GM12878 (cell line): ENCODE data around the gene PPIP5K2. TPM values are rescaled to one million over a fixed set of nuclear protein-coding genes. Genes with fewer than 3 reads are reported as not detected.

Experiments used
- BACH1 ChIP-seq: fragments of 450-650 bp; IDR thresholded peaks from 2 replicates; pipeline ENCODE4 v1.6.1; 2017; ENCODE audit warnings: mild to moderate bottlenecking, borderline replicate concordance
- CBFB ChIP-seq: IDR thresholded peaks from 2 replicates; pipeline ENCODE4 v1.6.1; 2016; ENCODE audit warnings: antibody characterized with exemption, low read depth
- CEBPZ ChIP-seq: fragments of 150-350 bp; IDR thresholded peaks from 2 replicates; pipeline ENCODE4 v1.6.1; 2016; ENCODE audit warnings: low read depth, low read length
- CHD4 ChIP-seq: fragments of 200-600 bp; sonication (generic); IDR thresholded peaks from 2 replicates; pipeline ENCODE4 v1.6.1; 2016; ENCODE audit warnings: mild to moderate bottlenecking
- ESRRA ChIP-seq: IDR thresholded peaks from 2 replicates; pipeline ENCODE4 v1.6.1; 2012; ENCODE audit warnings: mild to moderate bottlenecking, low read length, improper control_type of control experiment
- IKZF1 ChIP-seq: fragments of 450-650 bp; conservative IDR thresholded peaks from 2 replicates; pipeline ENCODE4 v1.6.1; 2017; ENCODE audit warnings: antibody characterized with exemption, mild to moderate bottlenecking
- JUNB ChIP-seq: IDR thresholded peaks from 2 replicates; pipeline ENCODE4 v1.6.1; 2016; ENCODE audit warnings: antibody characterized with exemption, mild to moderate bottlenecking
- KDM1A ChIP-seq: fragments of 200-600 bp; sonication (generic); IDR thresholded peaks from 2 replicates; pipeline ENCODE4 v1.6.1; 2016; ENCODE audit warnings: borderline replicate concordance
- MEF2B ChIP-seq: fragments of 450-650 bp; IDR thresholded peaks from 2 replicates; pipeline ENCODE4 v1.6.1; 2018; ENCODE audit warnings: mild to moderate bottlenecking, moderate library complexity; ENCODE audit not compliant: partially characterized antibody, poor library complexity, severe bottlenecking
- MYB ChIP-seq: fragments of 150-350 bp; IDR thresholded peaks from 2 replicates; pipeline ENCODE4 v1.6.1; 2014; ENCODE audit warnings: mild to moderate bottlenecking, low read depth, low read length, borderline replicate concordance
- TCF3 ChIP-seq: IDR thresholded peaks from 2 replicates; pipeline ENCODE4 v1.6.1; 2012; ENCODE audit warnings: low read depth, mild to moderate bottlenecking, low read length, borderline replicate concordance; ENCODE audit not compliant: insufficient read depth
- ZNF622 ChIP-seq: fragments of 450-650 bp; IDR thresholded peaks from 2 replicates; pipeline ENCODE4 v1.6.1; 2017; ENCODE audit warnings: mild to moderate bottlenecking, inconsistent platforms
- polyA plus RNA-seq, 11 experiments: library from polyadenylated mRNA; depleted of rRNA in 4 of 11; unstranded in 6 of 11; stranded (reverse) in 5 of 11; fragments of >200 nt; fragmentation: Nextera tagmentation in 4 of 11; fragmentation: Illumina TruSeq in 1 of 11; extraction: Ambion mirVana in 4 of 11; extraction: Trizol in 1 of 11; gene quantifications; 1 replicate in 1 of 11; 2 replicates in 10 of 11; pipeline versions ENCODE4 v1.2.1 to v1.2.3, GENCODE V29; 2011 to 2016; ENCODE audit warnings: inconsistent platforms in 2 of 11, missing spikeins in 2 of 11, low read depth in 1 of 11
- total RNA-seq, 4 experiments: library from RNA; depleted of rRNA in 3 of 4; stranded (reverse); fragments of >200 nt in 3 of 4; fragmentation: Illumina TruSeq in 1 of 4; extraction: Trizol in 1 of 4; gene quantifications; 2 replicates each; pipeline versions ENCODE4 v1.2.1 to v1.2.3, GENCODE V29; 2013 to 2021
- TF ChIP-seq, protein P1 (sequence below): IDR thresholded peaks from 2 replicates; pipeline ENCODE4 v1.6.1; 2012; ENCODE audit warnings: improper control_type of control experiment, low read depth, low read length; ENCODE audit not compliant: insufficient replicate concordance
- TF ChIP-seq, protein P2 (sequence below): fragments of 450-650 bp; IDR thresholded peaks from 2 replicates; pipeline ENCODE4 v1.6.1; 2017; ENCODE audit warnings: mild to moderate bottlenecking
- TF ChIP-seq, protein P3 (sequence below): fragments of 450-650 bp; IDR thresholded peaks from 2 replicates; pipeline ENCODE4 v1.6.1; 2017; ENCODE audit warnings: low read depth, mild to moderate bottlenecking, moderate library complexity
- TF ChIP-seq, protein P4 (sequence below): IDR thresholded peaks from 2 replicates; pipeline ENCODE4 v1.6.1; 2012; ENCODE audit warnings: low read depth, low read length, improper control_type of control experiment

PPIP5K2 gene
- total and polyA plus RNA-seq, 10 of the 15 experiments (the other 5 are each of a cell fraction or from before 2014, with no cell fraction given), result 27.7 to 87.3 (median 58.6) TPM

DNA sequence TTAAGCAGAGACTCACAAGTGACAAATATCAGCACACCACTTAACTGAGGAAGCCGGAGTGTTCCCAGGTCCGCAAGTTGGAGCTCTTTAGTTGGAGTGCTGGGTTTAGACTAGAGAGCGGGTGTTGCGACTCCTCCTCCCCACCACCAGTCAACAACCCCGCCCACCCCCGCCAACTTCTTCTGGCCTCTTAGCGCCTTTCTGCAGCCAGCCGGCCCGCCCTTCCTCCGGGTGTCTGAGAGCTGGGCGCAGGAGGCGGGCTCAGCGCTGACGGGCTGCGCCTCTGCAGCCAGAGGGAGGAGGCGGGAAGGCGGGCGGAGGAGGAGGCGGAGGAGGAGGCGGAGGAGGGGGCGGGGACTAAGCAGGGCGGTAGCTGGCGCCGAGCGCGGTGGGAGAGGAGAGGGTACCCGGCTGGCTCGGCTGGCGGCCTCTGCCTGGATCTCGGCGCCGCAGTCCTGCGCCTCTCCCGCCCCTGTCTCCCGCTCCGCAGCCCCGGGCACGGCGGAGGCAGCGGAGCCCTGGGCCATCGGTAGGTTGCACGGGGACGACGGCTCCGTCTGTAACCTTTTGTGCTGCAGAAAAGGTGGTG, 138.4 kb downstream of the PPIP5K2 start, which contains the start of gene MACIR (continued):
- TF ChIP-seq CEBPZ (no peak), JUNB (no peak), TCF3 (no peak), MEF2B (no peak), MYB (no peak), ZNF622 (no peak), CHD4 (no peak), IKZF1 (peak; percentile 51; the same call in 1 of the 2 replicates), ESRRA (no peak), BACH1 (no peak), KDM1A (no peak), CBFB (0 out of 2 replicates have a peak, but pooled peaks have one; percentile 8)
- TF ChIP-seq, protein P1, sequence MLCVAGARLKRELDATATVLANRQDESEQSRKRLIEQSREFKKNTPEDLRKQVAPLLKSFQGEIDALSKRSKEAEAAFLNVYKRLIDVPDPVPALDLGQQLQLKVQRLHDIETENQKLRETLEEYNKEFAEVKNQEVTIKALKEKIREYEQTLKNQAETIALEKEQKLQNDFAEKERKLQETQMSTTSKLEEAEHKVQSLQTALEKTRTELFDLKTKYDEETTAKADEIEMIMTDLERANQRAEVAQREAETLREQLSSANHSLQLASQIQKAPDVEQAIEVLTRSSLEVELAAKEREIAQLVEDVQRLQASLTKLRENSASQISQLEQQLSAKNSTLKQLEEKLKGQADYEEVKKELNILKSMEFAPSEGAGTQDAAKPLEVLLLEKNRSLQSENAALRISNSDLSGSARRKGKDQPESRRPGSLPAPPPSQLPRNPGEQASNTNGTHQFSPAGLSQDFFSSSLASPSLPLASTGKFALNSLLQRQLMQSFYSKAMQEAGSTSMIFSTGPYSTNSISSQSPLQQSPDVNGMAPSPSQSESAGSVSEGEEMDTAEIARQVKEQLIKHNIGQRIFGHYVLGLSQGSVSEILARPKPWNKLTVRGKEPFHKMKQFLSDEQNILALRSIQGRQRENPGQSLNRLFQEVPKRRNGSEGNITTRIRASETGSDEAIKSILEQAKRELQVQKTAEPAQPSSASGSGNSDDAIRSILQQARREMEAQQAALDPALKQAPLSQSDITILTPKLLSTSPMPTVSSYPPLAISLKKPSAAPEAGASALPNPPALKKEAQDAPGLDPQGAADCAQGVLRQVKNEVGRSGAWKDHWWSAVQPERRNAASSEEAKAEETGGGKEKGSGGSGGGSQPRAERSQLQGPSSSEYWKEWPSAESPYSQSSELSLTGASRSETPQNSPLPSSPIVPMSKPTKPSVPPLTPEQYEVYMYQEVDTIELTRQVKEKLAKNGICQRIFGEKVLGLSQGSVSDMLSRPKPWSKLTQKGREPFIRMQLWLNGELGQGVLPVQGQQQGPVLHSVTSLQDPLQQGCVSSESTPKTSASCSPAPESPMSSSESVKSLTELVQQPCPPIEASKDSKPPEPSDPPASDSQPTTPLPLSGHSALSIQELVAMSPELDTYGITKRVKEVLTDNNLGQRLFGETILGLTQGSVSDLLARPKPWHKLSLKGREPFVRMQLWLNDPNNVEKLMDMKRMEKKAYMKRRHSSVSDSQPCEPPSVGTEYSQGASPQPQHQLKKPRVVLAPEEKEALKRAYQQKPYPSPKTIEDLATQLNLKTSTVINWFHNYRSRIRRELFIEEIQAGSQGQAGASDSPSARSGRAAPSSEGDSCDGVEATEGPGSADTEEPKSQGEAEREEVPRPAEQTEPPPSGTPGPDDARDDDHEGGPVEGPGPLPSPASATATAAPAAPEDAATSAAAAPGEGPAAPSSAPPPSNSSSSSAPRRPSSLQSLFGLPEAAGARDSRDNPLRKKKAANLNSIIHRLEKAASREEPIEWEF, result no peak
- TF ChIP-seq, protein P2, sequence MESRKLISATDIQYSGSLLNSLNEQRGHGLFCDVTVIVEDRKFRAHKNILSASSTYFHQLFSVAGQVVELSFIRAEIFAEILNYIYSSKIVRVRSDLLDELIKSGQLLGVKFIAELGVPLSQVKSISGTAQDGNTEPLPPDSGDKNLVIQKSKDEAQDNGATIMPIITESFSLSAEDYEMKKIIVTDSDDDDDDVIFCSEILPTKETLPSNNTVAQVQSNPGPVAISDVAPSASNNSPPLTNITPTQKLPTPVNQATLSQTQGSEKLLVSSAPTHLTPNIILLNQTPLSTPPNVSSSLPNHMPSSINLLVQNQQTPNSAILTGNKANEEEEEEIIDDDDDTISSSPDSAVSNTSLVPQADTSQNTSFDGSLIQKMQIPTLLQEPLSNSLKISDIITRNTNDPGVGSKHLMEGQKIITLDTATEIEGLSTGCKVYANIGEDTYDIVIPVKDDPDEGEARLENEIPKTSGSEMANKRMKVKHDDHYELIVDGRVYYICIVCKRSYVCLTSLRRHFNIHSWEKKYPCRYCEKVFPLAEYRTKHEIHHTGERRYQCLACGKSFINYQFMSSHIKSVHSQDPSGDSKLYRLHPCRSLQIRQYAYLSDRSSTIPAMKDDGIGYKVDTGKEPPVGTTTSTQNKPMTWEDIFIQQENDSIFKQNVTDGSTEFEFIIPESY, result no peak
- TF ChIP-seq, protein P3, sequence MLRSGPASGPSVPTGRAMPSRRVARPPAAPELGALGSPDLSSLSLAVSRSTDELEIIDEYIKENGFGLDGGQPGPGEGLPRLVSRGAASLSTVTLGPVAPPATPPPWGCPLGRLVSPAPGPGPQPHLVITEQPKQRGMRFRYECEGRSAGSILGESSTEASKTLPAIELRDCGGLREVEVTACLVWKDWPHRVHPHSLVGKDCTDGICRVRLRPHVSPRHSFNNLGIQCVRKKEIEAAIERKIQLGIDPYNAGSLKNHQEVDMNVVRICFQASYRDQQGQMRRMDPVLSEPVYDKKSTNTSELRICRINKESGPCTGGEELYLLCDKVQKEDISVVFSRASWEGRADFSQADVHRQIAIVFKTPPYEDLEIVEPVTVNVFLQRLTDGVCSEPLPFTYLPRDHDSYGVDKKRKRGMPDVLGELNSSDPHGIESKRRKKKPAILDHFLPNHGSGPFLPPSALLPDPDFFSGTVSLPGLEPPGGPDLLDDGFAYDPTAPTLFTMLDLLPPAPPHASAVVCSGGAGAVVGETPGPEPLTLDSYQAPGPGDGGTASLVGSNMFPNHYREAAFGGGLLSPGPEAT, result no peak
- TF ChIP-seq, protein P4, sequence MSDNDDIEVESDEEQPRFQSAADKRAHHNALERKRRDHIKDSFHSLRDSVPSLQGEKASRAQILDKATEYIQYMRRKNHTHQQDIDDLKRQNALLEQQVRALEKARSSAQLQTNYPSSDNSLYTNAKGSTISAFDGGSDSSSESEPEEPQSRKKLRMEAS, result no peak
